Esophagus squamous epithelium (tissue), 5 donors: ENCODE measurements around the gene CAPN12. TPM values are rescaled to one million over a fixed set of nuclear protein-coding genes. Genes with fewer than 3 reads are reported as not detected.

Experiments used
- DNase-seq: peaks from one replicate; lab custom pipeline; 2025; lab: John Stamatoyannopoulos, UW
- H3K27ac ChIP-seq, 4 donors: fragments of 200-600 bp; sonication (generic); one replicate each; pipeline ENCODE4 v1.5.1; 2016 to 2019; ENCODE audit warnings: mild to moderate bottlenecking in 1 of 4
- H3K27me3 ChIP-seq, 4 donors: fragments of 200-600 bp; sonication (generic); 1 replicate in 3 of 4; 2 replicates in 1 of 4; pipeline versions ENCODE4 v1.5.1 to v1.6.0; 2017 to 2021; ENCODE audit warnings: antibody characterized with exemption in 1 of 4
- H3K36me3 ChIP-seq, 3 donors: fragments of 200-600 bp; sonication (generic); one replicate each; pipeline ENCODE4 v1.5.1; 2016 to 2019
- H3K4me1 ChIP-seq, 3 donors: fragments of 200-600 bp; sonication (generic); one replicate each; pipeline ENCODE4 v1.5.1; 2017 to 2019
- H3K4me3 ChIP-seq, 4 donors: fragments of 200-600 bp; sonication (generic); 1 replicate in 3 of 4; 2 replicates in 1 of 4; pipeline ENCODE4 v1.5.1; 2016 to 2019; ENCODE audit warnings: mild to moderate bottlenecking in 2 of 4, moderate library complexity in 1 of 4
- H3K9me3 ChIP-seq, 3 donors: fragments of 200-600 bp; sonication (generic); one replicate each; pipeline ENCODE4 v1.5.1; 2016 to 2019
- POLR2A ChIP-seq, 4 donors: fragments of 450-650 bp; IDR thresholded peaks; one replicate each; pipeline ENCODE4 v1.6.1; 2017; ENCODE audit warnings: antibody characterized with exemption in 4 of 4, mild to moderate bottlenecking in 4 of 4, moderate library complexity in 3 of 4
- WGBS, 2 donors: methylation state at CpG; one replicate each; pipeline ENCODE4 v1.1.5; 2018; 5-methylcytosine and 5-hydroxymethylcytosine counted together
- intact Hi-C: fragments of 100-400 bp; cut with DNase I; formaldehyde crosslinking; loops from one replicate; pipeline ENCODE4 v1.15.0; 2022
- total RNA-seq, 4 donors: library from RNA; depleted of rRNA; stranded (reverse); fragments of >200 nt; gene quantifications; one replicate each; pipeline ENCODE4 v1.1.0, GENCODE V29; 2016
- TF ChIP-seq, protein P1 (sequence below), 6 experiments: fragments of 450-650 bp in 4 of 6; fragments of 200-600 bp in 2 of 6; sonication (generic) in 2 of 6; IDR thresholded peaks; one replicate each; pipeline ENCODE4 v1.5.1; 2016 to 2019; ENCODE audit warnings: antibody characterized with exemption in 6 of 6, mild to moderate bottlenecking in 4 of 6, moderate library complexity in 4 of 6
- donor health status: DM: yes; HTN: yes; CAD: no.

CAPN12 gene
- total RNA-seq, 4 donors from 2014 or later: 1.5 to 4.2 (median 1.8) TPM

DNA sequence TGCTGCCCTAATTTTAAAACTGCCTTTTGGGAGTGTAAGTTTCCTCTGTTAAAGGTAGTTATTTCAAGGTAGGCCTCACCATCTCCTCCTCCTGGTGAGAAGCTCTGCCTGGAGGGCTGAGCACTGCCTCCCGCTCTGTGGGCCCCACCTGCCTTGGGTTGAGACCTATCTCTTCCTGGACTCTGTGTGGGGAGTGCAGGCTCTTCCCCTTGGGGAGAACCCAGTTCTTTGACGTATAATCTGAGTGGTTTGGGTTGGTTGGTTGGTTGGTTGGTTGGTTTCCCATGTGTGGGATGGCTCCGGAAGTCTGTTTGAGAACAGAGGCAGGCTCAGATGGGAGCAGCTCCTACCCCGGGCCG lies 57.8 kb downstream of the CAPN12 start:
- H3K4me3 ChIP-seq: no peak overlapping the region
- H3K9me3 ChIP-seq: no peaks in the 10 kb centered on the region
- 43 to 60% methylated on average over 4 of the region's 5 CpGs for WGBS, 2 donors
- H3K36me3 ChIP-seq: peaks cover 0 to 11% (median 0%) of the 10 kb centered on the region in 3 donors
- TF ChIP-seq, protein P1, sequence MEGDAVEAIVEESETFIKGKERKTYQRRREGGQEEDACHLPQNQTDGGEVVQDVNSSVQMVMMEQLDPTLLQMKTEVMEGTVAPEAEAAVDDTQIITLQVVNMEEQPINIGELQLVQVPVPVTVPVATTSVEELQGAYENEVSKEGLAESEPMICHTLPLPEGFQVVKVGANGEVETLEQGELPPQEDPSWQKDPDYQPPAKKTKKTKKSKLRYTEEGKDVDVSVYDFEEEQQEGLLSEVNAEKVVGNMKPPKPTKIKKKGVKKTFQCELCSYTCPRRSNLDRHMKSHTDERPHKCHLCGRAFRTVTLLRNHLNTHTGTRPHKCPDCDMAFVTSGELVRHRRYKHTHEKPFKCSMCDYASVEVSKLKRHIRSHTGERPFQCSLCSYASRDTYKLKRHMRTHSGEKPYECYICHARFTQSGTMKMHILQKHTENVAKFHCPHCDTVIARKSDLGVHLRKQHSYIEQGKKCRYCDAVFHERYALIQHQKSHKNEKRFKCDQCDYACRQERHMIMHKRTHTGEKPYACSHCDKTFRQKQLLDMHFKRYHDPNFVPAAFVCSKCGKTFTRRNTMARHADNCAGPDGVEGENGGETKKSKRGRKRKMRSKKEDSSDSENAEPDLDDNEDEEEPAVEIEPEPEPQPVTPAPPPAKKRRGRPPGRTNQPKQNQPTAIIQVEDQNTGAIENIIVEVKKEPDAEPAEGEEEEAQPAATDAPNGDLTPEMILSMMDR (IDR thresholded peaks at IDR 0.05): peak in 1 of 6 experiments; percentile 5
- no peak for TF ChIP-seq POLR2A (IDR thresholded peaks at IDR 0.05)
- H3K4me1 ChIP-seq: peaks cover 50 to 89% (median 78%) of the 10 kb centered on the region in 3 donors
- H3K27ac ChIP-seq: peak overlapping the region; percentile 95 to 99 (median 98)
- intact Hi-C loops: no loop called here
- no peak for DNase-seq
- no peaks in the 10 kb centered on the region for H3K27me3 ChIP-seq

DNA sequence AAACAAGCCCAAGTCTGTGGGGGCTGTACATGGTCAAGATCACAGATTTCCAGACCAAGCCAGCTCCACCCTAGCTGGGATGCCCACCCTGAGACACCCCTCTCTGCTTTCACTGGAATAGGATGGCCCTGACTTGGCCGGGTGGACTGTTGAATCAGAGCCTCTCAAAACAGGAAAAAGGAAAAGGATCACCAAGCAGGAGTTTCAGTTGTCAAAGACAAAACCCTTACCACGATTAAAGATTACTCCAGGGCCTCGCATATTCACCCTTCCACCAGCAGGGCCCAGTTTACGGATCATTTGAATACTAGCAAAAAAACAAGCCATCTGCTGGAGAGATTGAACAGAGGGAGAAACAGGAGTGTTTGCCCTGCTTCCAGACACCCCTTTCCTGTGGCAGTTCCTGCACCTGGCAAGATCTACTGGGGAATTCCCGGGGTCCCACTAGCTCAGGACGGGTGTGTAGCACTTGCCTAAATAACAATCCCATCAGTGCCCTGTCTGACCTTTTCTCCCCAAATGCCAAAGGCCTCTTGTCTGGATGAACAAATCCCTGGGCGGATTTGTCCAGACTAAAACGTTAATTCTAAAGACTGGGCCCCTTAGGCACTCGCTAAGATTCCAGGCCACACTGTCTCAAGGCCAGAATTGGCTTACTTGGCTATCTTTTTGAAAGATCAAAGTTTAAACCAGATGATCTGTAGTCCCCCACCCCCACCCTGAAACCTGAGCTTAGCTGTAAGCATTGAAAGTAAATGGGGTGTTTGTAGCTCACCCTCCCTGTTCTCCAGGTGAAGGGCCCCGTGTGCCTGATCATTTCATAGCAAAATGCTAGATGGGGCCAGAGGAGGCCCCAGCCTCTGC lies 58.4 kb downstream of the CAPN12 start:
- Histone ChIP-seq H3K4me3 (no peak overlapping the region), H3K9me3 (no peaks in the 10 kb centered on the region), H3K4me1 (peaks cover 50 to 93% (median 76%) of the 10 kb centered on the region in 3 donors), H3K27me3 (no peaks in the 10 kb centered on the region), H3K27ac (peak overlapping the region; percentile 95 to 99 (median 98)), H3K36me3 (peaks cover 0 to 10% (median 0%) of the 10 kb centered on the region in 3 donors)
- intact Hi-C loops: no loop called here
- WGBS, 2 donors: 15 to 23% methylated on average over 7 to 9 of the region's 10 CpGs
- TF ChIP-seq POLR2A (IDR thresholded peaks at IDR 0.05): no peak
- TF ChIP-seq, protein P1 (IDR thresholded peaks at IDR 0.05): peak in 5 of 6 experiments; percentile 15 to 80 (median 59)
- DNase-seq: no peak

DNA sequence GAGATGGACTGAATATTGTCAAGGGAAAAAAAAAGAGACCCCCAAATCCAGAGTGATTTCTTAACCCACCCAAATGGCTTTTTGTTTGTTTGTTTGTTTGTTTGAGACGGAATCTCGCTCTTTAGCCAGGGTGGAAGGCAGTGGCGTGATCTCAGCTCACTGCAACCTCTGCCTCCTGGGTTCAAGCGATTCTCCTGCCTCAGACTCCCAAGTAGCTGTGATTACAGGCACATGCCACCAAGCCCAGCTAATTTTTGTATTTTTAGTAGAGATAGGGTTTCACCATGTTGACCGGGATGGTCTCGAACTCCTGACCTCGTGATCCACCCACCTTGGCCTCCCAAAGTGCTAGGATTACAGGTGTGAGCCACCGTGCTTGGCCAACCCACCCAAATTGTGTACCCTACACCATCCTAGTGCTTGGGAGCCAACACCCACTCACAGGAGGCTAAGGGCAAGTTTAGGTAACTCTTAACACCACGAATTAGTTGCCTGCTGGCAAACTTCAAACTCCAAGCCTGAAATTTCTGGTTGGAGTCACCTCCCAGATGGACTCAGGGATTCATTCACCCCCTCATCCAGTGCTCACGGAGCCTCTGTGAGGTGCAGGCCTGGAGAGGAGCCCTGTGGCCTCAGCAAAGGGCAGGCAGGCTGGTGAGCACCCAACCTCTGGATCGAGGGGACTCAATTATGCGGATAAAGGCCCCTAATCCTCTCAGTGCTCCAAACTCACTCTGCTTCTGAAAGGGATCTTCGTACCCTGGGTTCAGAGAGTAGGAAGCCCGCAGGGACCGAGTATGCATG lies 59.2 kb downstream of the CAPN12 start:
- H3K9me3 ChIP-seq: no peaks in the 10 kb centered on the region
- H3K4me1 ChIP-seq: peaks cover 50 to 100% (median 80%) of the 10 kb centered on the region in 3 donors
- peak overlapping the region in 1 of 4 donors; percentile 4 for H3K4me3 ChIP-seq
- 66 to 70% methylated on average over 11 to 12 of the region's 15 CpGs for WGBS, 2 donors
- TF ChIP-seq POLR2A (IDR thresholded peaks at IDR 0.05): no peak
- TF ChIP-seq, protein P1 (IDR thresholded peaks at IDR 0.05): no peak
- peak overlapping the region; percentile 95 to 99 (median 98) for H3K27ac ChIP-seq
- H3K27me3 ChIP-seq: no peaks in the 10 kb centered on the region
- H3K36me3 ChIP-seq: peaks cover 0 to 4% (median 0%) of the 10 kb centered on the region in 3 donors
- intact Hi-C loops: no loop called here
- DNase-seq: no peak

DNA sequence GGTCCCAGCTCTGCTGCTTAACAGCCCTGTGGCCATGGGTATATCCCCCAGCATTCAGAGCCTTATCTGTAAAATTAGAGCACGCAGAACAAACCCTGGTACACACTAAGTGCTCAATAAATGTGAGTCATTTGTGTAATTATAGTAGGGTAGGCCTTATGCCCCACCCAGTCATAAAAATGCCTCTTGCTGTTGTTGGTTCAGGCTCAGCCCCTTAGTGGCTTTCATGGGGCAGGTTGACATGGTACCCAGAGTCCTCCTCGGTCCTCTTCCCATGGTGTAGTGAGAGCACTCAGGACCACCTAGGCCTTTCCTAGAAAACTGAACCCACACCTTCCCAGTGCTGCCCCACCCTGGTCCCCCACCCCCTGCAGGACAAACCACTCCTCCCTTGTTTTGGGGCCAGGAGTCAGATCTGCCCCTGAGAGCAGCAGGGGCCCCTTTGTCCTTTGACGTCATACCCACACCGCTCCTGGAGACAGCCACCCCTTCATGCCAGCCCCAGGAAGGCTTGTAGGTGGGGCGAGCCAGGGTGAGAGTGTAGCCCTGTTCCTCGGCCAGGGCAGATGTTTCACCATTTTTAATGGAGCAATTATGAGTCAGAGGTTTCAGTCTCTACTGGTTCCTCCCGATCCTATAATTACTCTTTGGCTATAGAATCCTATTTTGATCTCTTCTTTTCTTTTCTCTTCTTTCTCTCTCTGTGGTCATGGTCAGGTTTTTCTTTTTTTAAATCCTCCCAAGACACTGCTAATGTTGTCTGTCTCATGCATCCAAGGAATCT lies 60.0 kb downstream of the CAPN12 start:
- 3 to 25% methylated on average over 5 to 6 of the region's 7 CpGs for WGBS, 2 donors
- TF ChIP-seq POLR2A (IDR thresholded peaks at IDR 0.05): no peak
- TF ChIP-seq, protein P1 (IDR thresholded peaks at IDR 0.05): no peak
- Histone ChIP-seq H3K9me3 (no peaks in the 10 kb centered on the region), H3K27me3 (no peaks in the 10 kb centered on the region), H3K36me3 (peaks cover 0 to 6% (median 0%) of the 10 kb centered on the region in 3 donors), H3K27ac (peak overlapping the region; percentile 95 to 99 (median 98)), H3K4me1 (peaks cover 50 to 100% (median 87%) of the 10 kb centered on the region in 3 donors), H3K4me3 (peak overlapping the region in 1 of 4 donors; percentile 17)
- no peak for DNase-seq
- intact Hi-C loops: no loop called here
